H54 (cell line): ENCODE measurements around the gene PAFAH1B1.
"Not testable (repeated sequence)": the region's sequence is repeated elsewhere in the genome, so short reads cannot be mapped to it uniquely, and the experiment has no call there.

Source experiments
- DNase-seq: peaks from one replicate; pipeline ENCODE4 v3.0.0; 2011; ENCODE audit warnings: low spot score, mixed read lengths; ENCODE audit not compliant: insufficient read length
- FAIRE-seq: peaks from 3 replicates; lab custom pipeline; 2011; peaks lifted over from hg19 to GRCh38; lab: Jason Lieb, UNC
- POLR2A ChIP-seq: IDR thresholded peaks from 2 replicates; pipeline ENCODE4 v1.6.1; 2011; ENCODE audit warnings: low read depth, mild to moderate bottlenecking, low read length

Gene PAFAH1B1

GRCh38 chr17:2693561-2694380, 100.3 kb downstream of the PAFAH1B1 start:
- TF ChIP-seq POLR2A, result no peak
- no peak for DNase-seq
- no peak for FAIRE-seq

- DNase-seq (no peak), FAIRE-seq (no peak)
- no peak for TF ChIP-seq POLR2A
Observed at GRCh38 chr17:2694381-2695242, 101.2 kb downstream of the PAFAH1B1 start.

- DNase-seq (no peak), FAIRE-seq (no peak)
- no peak for TF ChIP-seq POLR2A
Observed at GRCh38 chr17:2695243-2695960, 101.9 kb downstream of the PAFAH1B1 start.

DNA sequence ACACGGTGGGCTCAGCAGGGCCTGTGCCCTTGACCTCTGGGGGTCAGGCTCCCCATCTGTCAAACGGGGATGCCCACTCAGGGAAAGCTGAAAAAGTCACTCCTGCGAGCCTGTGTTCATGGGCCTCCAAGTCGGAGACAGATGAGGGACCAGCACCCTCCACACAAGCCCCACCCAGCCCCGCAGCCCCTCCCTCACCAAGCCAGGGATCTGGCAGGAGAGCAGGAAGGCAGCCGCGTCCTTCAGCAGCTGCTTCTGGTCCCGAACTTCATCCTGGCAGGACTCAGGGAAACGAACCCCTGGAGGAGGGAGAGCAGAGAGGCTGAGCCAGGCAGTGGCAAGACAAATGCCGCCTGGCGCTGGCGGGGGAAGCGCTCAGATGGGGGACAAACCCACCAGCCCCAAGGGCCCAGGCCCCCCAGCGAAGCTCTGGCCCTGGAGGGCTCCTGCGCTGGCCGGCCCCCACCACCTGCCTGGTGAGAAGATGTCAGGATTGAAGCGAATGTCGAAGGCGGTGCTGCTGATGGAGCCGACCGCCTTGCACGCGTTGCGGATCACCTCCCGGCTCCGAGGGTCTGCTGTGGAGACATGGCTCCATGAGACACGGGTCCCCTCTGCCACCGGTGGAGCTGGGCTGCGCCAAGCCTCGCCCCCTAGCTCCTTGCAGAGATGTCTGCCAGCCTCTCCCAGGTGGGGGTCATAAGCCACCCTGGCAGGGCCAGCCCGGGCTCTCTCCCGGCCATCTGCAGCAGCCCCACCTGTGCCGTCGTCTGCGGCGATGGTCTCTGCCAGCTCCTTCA, 102.7 kb downstream of the PAFAH1B1 start:
- FAIRE-seq, result no peak
- no peak for DNase-seq
- TF ChIP-seq POLR2A, result no peak

DNA sequence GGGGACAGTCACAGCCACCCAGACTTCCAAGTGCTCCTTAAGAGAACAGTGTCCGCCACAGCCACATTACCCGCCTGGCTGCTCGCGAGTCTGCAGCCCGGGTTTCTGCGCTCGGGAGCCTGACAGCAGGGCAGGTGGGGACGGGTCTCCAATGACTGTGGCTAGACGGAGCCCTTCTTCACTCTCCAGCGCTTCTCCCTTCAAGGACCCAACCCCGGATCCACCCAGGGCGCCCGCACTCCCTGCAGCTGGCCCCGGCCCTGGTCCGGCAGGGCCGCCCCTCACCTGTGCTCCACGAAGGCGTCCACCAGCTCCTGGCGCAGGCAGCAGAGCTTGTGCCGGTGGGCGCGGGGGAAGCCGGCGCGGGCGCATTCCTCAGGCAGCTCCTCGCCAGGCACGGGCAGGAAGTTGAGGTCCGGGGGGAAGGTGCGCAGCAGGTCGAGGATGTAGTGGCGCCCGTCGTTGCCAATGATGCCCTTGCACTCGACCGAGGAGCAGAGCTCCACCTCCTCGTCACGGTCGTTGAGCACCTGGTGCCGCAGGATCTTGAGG, 104.2 kb downstream of the PAFAH1B1 start:
- FAIRE-seq, result no peak
- TF ChIP-seq POLR2A, result no peak
- DNase-seq, result no peak

DNA sequence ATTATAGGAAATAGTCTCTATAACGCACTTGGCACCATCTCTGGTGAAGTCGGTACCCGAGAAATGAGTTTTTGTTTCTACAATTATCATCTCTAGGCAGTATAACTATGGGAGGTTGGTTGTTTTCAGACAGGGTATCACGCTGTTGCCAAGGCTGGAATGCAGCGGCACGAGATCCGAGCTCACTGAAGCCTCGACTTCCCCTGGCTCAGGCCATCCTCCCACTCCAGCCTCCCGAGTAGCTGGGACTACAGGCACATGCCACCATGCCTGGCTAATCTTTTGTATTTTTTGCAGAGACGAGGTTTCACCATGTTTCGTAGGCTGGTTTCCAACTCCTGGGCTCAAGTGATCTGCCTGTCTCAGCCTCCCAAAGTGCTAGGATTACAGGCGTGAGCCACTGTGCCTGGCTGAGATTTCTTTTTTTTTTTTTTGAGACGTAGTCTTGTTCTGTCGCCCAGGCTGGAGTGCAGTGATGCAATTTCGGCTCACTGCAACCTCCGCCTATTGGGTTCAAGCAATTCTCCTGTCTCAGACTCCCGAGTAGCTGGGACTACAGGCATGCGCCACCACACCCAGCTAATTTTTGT, 105.9 kb downstream of the PAFAH1B1 start:
- not testable (repeated sequence) for FAIRE-seq, DNase-seq

DNA sequence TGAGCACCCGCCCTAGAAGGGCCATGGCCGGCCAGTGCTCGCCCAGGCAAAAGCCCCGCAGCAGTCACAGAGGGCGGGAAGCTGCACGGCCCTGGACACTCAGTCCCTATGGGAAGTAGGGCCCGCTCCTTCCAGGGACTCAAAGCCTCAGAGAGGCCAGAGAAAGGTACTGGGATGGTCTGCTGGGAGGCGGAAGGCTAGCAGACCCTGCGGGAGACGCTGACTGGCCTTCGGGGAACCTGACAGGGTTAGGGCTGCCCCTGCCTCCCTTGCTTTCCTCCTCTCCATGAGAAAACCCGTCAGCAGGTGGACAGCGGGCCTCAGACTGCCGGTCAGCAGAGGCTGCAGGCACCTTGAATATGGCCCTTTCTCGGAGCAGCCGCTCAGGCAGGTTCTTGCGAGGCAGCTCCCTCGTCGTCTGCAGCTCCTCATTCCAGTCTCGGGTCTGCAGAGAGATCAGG, 106.6 kb downstream of the PAFAH1B1 start:
- DNase-seq, result no peak
- FAIRE-seq, result no peak
- no peak for TF ChIP-seq POLR2A

- no peak for FAIRE-seq
- no peak for TF ChIP-seq POLR2A
- no peak for DNase-seq
Observed at GRCh38 chr17:2700491-2701141, 107.2 kb downstream of the PAFAH1B1 start.

DNA sequence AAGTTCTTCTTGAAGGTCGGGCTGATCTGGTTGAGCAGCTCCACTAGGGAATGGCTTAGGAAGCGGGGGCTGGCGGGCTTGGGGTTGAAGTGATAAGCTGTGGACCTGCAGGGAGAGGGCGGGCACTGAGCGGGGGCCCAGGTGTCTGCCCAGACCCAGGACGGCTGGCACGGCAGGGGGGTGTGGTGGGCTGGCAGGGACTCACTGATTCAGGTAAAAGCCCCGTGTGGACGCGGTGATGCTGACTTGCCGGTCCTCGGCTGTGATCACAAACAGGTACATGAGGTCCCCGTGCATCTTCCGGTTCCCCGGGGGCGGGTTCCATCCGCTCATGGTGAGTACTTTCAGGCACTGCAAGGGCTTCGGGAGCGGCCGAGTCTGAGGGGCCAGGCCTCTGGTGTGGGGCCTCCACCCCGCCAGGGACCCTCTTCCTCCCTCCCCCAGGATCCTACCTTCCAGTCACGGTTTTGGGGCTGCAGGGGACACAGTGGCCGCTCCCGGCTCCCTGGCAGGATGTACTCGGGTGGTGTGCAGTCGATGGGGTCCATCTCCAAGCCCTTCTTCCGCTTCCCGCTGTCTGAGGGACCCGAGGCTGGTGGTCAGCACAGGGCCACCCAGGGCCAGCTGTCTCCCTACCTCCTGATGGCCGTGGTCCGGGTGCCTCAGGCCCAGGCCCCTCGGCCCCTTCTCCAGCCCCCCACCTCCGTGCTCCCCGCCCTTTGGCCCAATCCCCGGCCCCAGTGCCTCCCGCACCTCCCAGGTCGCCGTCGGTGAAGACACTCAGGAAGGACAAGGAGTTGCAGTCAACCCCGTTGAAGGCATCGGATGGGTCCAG, 107.9 kb downstream of the PAFAH1B1 start:
- FAIRE-seq, result no peak
- no peak for DNase-seq
- no peak for TF ChIP-seq POLR2A

GRCh38 chr17:2701996-2702741, 108.7 kb downstream of the PAFAH1B1 start:
- FAIRE-seq, result no peak

More at GRCh38 chr17:2701996-2702741, 108.7 kb downstream of the PAFAH1B1 start:
- no peak for DNase-seq
- no peak for TF ChIP-seq POLR2A
